Measurements from ENCODE around the gene SCUBE2.

DNA sequence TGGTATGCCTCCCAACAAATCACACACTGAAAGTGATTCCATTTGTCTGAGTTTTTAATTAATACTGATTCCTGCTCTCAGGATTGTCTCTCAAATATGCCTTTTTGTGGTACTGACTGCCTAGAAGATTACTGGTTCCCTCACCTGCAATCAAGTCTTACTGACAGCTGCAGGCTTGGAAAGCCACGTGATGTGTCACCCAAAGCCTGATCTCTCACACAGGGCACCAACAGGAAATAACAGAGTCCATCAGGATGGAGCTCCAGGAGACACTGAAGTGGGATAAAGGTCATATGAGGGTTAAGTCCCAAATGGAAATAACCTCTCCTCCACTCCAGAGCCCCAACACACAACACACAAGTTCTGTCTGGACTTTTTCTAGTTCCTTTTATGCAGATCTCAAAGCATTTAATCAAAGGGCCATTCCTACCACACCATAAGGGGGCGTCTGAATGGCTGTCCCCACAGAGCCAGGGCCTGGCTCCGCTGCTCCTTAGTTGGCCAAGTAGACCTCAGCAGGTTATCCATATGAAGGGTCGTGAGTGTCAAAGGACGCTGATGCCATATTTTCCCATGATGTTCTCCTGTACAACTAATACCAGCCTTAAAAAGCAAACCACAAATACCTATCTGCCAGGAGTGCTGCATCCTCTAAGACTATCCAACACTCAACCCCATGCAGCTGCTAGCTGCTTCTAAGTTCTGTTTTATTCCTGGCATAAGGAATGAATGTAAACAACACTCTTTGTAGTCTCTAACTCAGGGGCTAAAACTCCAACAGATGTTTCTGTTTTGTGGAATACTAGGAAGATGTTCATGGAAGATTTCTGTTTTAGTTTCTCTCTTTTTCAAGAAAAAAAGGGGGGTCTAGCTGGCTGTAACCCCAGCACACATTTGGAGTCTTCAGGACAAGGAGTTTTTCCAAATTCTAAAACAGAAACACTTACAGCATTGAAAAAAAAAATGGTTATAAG is 13.0 kb downstream of the SCUBE2 start:
- TF ChIP-seq GATA3 (IDR thresholded peaks at IDR 0.05; ENCODE audit: low read depth, low read length) (no peak), GATA2 (IDR thresholded peaks at IDR 0.05; ENCODE audit: low read depth, low read length) (no peak)

Measured in SH-SY5Y (cell line).